Tibial nerve (tissue), 4 donors: Measurements from ENCODE around the gene PAN2.

Experiments
- EP300 ChIP-seq, 2 donors: sonication (generic); formaldehyde crosslinking; IDR thresholded peaks; one replicate each; pipeline ENCODE4 v1.6.1; 2017; ENCODE audit warnings: antibody characterized with exemption in 2 of 2, mild to moderate bottlenecking in 1 of 2
- TF ChIP-seq, protein P1 (sequence below), 5 experiments: fragments of 200-600 bp in 3 of 5; fragments of 450-650 bp in 2 of 5; sonication (generic) in 3 of 5; IDR thresholded peaks; one replicate each; pipeline ENCODE4 v1.5.1; 2016 to 2019; ENCODE audit warnings: antibody characterized with exemption in 5 of 5, mild to moderate bottlenecking in 3 of 5, moderate library complexity in 2 of 5

DNA sequence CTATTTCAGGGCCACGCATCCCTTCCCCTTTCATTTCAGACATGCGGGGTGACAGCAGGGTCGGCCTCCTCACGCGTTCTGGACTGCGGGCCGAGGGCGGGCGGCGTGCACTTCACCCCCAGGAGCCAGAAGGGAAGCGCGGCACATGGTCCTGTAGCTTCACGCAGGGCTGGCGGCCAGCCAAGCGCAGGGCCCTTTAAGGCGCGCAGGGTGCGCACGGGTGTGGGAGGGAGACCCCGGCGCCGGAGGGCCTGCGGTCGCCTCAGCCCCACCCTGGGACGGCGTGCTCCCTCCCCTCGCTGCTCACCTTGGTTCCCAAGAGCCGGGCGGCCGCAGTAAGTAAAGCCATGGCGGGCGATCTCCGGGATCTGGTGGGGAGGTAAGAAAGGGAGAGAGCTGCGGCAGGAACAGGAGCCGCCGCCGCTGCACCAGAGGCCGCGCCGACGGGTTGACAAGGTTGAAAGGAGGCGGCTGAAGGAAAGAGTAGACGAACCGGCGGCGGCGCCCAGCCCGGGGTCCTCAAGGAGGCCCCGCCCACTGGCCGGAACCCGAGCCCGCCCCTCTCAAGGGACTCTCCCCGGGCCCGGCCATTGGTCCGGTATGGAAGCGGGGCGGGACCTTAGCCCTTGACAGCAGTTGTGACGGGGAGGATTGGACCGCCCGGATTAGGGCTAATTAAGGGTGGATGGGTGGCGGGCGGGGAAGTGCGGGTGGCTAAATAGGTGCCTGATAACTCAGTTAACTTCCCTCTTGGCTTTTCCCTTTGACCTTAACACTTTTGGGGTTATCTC, 33.8 kb downstream of the PAN2 start, which contains the start of gene CS:
- TF ChIP-seq EP300 (IDR thresholded peaks at IDR 0.05): peak in 1 of 2 donors; percentile 74
- TF ChIP-seq, protein P1, sequence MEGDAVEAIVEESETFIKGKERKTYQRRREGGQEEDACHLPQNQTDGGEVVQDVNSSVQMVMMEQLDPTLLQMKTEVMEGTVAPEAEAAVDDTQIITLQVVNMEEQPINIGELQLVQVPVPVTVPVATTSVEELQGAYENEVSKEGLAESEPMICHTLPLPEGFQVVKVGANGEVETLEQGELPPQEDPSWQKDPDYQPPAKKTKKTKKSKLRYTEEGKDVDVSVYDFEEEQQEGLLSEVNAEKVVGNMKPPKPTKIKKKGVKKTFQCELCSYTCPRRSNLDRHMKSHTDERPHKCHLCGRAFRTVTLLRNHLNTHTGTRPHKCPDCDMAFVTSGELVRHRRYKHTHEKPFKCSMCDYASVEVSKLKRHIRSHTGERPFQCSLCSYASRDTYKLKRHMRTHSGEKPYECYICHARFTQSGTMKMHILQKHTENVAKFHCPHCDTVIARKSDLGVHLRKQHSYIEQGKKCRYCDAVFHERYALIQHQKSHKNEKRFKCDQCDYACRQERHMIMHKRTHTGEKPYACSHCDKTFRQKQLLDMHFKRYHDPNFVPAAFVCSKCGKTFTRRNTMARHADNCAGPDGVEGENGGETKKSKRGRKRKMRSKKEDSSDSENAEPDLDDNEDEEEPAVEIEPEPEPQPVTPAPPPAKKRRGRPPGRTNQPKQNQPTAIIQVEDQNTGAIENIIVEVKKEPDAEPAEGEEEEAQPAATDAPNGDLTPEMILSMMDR (IDR thresholded peaks at IDR 0.05): peak in 1 of 5 experiments; percentile 30
